HepG2 (cell line): ENCODE results near the gene OGFR. TPM values are rescaled to one million over a fixed set of nuclear protein-coding genes. Genes with fewer than 3 reads are reported as not detected.
A peak's percentile ranks its signal among the peaks of the same experiment; 100 is the strongest.

Source experiments
- AGO2 ChIP-seq: fragments of 200-400 bp; formaldehyde crosslinking; optimal IDR thresholded peaks from 2 replicates; pipeline ENCODE3; 2017; ENCODE audit warnings: mild to moderate bottlenecking, low read depth, low read length, moderate library complexity
- CHCHD3 ChIP-seq: sonication (generic); formaldehyde crosslinking; IDR thresholded peaks from 2 replicates; pipeline ENCODE4 v1.8.0; 2022; ENCODE audit warnings: mild to moderate bottlenecking, missing genetic modification reagents, moderate library complexity
- LBX2 ChIP-seq: sonication (generic); formaldehyde crosslinking; IDR thresholded peaks from 2 replicates; pipeline ENCODE4 v1.5.0; 2020; ENCODE audit warnings: missing genetic modification reagents, mild to moderate bottlenecking, borderline replicate concordance
- PHF5A ChIP-seq: IDR thresholded peaks from one replicate; pipeline ENCODE4 v1.6.1; 2018; ENCODE audit warnings: low read depth, missing genetic modification reagents; ENCODE audit not compliant: unreplicated experiment
- RFXANK ChIP-seq: IDR thresholded peaks from 2 replicates; pipeline ENCODE4 v1.6.1; 2016
- YEATS2 ChIP-seq: sonication (generic); formaldehyde crosslinking; IDR thresholded peaks from 2 replicates; pipeline ENCODE4 v1.4.0; 2020; ENCODE audit warnings: missing genetic modification reagents, borderline replicate concordance
- ZBTB38 ChIP-seq: sonication (generic); formaldehyde crosslinking; IDR thresholded peaks from 2 replicates; pipeline ENCODE4 v1.5.1; 2020; ENCODE audit warnings: mild to moderate bottlenecking, missing genetic modification reagents
- ZC3H13 ChIP-seq: sonication (generic); formaldehyde crosslinking; IDR thresholded peaks from 2 replicates; pipeline ENCODE4 v1.8.1; 2023; ENCODE audit warnings: mild to moderate bottlenecking, missing genetic modification reagents, moderate library complexity
- ZNF512B ChIP-seq: sonication (generic); formaldehyde crosslinking; IDR thresholded peaks from 2 replicates; pipeline ENCODE4 v1.5.1; 2020; ENCODE audit warnings: missing genetic modification reagents, mild to moderate bottlenecking, borderline replicate concordance
- ZNF614 ChIP-seq: IDR thresholded peaks from 2 replicates; pipeline ENCODE4 v1.6.1; 2018; ENCODE audit warnings: missing biosample characterization, missing genetic modification reagents, inconsistent platforms, borderline replicate concordance
- polyA plus RNA-seq, 8 experiments: library from polyadenylated mRNA; depleted of rRNA in 3 of 8; stranded (reverse) in 7 of 8; unstranded in 1 of 8; fragments of >200 nt; fragmentation: Illumina TruSeq in 4 of 8; extraction: Trizol in 4 of 8; gene quantifications; 2 replicates each; pipeline versions ENCODE4 v1.2.1 to v1.2.3, GENCODE V29; 2011 to 2016; ENCODE audit warnings: low read depth in 4 of 8, missing spikeins in 1 of 8, mixed read lengths in 1 of 8; ENCODE audit not compliant: insufficient read depth in 1 of 8
- total RNA-seq, 5 experiments: library from RNA; depleted of rRNA; stranded (reverse); fragments of >200 nt; fragmentation: Illumina TruSeq; extraction: Trizol; gene quantifications; 2 replicates each; pipeline ENCODE4 v1.2.3, GENCODE V29; 2016; ENCODE audit warnings: low read depth in 1 of 5
- TF ChIP-seq, protein P1 (sequence below): sonication (generic); formaldehyde crosslinking; IDR thresholded peaks from 2 replicates; pipeline ENCODE4 v1.9.0; 2022; ENCODE audit warnings: missing genetic modification reagents, mild to moderate bottlenecking, borderline replicate concordance

OGFR gene
- total and polyA plus RNA-seq, 2 of the 13 experiments (the other 11 are each of a cell fraction or from before 2014, with no cell fraction given): 47.7 to 81.8 TPM

DNA sequence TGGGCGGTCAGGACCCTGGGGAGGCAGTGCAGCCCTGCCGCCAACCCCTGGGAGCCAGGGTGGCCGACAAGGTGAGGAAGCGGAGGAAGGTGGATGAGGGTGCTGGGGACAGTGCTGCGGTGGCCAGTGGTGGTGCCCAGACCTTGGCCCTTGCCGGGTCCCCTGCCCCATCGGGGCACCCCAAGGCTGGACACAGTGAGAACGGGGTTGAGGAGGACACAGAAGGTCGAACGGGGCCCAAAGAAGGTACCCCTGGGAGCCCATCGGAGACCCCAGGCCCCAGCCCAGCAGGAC lies 8.2 kb downstream of the OGFR start (continued):
- TF ChIP-seq, protein P1, sequence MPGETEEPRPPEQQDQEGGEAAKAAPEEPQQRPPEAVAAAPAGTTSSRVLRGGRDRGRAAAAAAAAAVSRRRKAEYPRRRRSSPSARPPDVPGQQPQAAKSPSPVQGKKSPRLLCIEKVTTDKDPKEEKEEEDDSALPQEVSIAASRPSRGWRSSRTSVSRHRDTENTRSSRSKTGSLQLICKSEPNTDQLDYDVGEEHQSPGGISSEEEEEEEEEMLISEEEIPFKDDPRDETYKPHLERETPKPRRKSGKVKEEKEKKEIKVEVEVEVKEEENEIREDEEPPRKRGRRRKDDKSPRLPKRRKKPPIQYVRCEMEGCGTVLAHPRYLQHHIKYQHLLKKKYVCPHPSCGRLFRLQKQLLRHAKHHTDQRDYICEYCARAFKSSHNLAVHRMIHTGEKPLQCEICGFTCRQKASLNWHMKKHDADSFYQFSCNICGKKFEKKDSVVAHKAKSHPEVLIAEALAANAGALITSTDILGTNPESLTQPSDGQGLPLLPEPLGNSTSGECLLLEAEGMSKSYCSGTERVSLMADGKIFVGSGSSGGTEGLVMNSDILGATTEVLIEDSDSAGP: 0 out of 2 replicates have a peak, but pooled peaks have one; percentile 29
- TF ChIP-seq YEATS2 (CRISPR knock-in tag) (no peak), AGO2 (peak; percentile 15), PHF5A (CRISPR knock-in tag) (no peak), ZNF614 (CRISPR knock-in tag) (no peak), RFXANK (CRISPR knock-in tag) (no peak), ZC3H13 (CRISPR knock-in tag) (no peak), LBX2 (CRISPR knock-in tag) (no peak), ZNF512B (no peak), CHCHD3 (CRISPR knock-in tag) (no peak), ZBTB38 (0 out of 2 replicates have a peak, but pooled peaks have one; percentile 38)
